Fibroblast of lung (primary cell): ENCODE measurements around the gene MYO1H.

ENCODE experiments used
- CTCF ChIP-seq, 2 donors: IDR thresholded peaks in 1 of 2; conservative IDR thresholded peaks in 1 of 2; 1 replicate in 1 of 2; 2 replicates in 1 of 2; pipeline ENCODE4 v1.5.1; 2011 to 2012; ENCODE audit warnings: low read length in 2 of 2, control low read depth in 1 of 2, inconsistent platforms in 1 of 2, low read depth in 1 of 2, mild to moderate bottlenecking in 1 of 2
- EZH2 ChIP-seq: IDR thresholded peaks from 2 replicates; pipeline ENCODE4 v1.5.1; 2012; ENCODE audit warnings: low read length, control low read depth, mild to moderate bottlenecking; ENCODE audit errors: missing control alignments

DNA sequence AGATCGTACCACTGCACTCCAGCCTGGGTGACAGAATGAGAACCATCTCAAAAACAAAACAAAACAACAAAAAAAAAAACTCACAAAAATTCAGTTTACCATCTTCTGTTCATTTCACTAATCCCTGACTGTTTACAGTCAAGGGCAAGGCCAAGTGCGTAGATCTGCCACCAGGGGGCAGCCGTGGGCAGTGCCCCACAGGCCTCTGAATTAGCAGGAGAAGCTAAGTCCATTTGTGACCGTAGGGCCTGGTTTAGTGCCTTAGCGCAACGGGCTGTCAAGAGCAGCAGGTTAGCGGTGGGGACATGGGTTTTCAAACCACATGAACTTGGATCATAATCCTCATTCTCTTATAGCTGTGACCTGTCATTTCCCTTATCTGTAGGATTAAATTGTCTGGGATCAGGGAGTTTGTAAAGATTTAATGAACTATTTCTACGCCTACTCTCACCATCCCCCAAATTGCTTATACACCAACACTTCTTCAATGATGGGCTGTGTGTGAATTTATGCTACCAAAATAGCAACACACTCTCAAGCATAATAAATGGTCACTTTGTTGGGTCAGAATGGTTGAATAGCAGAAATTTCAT, 80.4 kb downstream of the MYO1H start:
- TF ChIP-seq CTCF (conservative IDR thresholded peaks at IDR 0.05 in 1 of 2, IDR thresholded peaks at IDR 0.05 in 1 of 2; ENCODE audit: low read depth in 1 of 2, low read length in 2 of 2) (peak; percentile 99), EZH2 (no peak)
